C1 segment of cervical spinal cord (tissue), 14 donors: ENCODE measurements around the gene PLA2G15.
A peak's percentile ranks its signal among the peaks of the same experiment; 100 is the strongest.

Source experiments
- DNase-seq, 14 donors: peaks; one replicate each; lab custom pipeline; 2025; lab: John Stamatoyannopoulos, UW

The PLA2G15 gene

DNA sequence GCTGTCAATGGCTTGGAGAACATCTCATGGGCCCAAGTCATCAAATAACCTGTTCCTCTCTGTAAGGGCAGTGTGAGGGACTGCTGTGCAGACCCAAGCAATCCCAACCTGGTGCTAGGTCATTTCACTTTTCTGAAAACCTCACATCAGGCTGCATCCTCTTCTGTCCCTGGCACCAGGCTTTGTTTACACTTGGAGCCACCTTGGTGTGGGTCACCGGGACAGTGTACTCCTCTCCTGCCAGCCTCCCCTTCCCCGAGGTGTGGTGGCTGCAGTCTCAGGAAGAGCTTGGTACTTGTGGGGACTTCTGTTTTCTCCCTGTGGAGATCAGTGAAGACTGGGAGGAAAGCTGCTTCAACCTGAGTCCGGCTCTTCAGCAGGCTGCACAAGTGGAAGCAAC, 53.1 kb downstream of the PLA2G15 start:
- no peak for DNase-seq

DNA sequence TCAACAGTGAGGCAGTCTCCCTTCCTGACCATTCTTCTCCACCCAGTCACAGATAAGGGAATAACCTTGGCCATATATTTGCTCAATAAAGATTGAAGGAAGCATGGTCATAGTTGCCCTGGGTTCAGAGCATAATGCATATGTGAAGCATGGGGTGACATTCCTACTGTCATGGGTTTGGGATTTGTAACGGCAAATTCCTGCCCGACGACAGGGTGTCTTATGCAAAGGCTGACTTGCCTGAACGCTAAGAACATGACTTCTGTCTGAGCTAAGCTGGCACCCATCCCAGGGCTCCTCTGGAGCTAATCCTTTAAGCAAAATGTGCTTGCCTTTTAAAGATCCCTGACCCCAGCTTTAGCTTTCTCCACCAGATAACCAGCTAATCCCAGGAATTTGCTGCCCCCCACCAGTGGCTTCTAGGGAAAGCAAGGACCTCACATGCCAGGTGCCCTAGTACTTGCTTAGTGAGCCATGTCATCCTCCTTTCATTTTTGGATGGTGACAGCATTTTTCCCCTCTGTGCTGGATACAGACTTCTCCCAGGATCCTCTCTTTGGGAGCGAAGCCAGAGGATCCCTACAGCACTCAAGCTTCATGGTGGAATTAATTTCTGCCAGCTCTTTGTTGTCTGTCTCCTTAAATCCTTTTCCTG, 53.9 kb downstream of the PLA2G15 start:
- DNase-seq, result peak in 3 of 14 donors; percentile 17 to 84 (median 39)

DNA sequence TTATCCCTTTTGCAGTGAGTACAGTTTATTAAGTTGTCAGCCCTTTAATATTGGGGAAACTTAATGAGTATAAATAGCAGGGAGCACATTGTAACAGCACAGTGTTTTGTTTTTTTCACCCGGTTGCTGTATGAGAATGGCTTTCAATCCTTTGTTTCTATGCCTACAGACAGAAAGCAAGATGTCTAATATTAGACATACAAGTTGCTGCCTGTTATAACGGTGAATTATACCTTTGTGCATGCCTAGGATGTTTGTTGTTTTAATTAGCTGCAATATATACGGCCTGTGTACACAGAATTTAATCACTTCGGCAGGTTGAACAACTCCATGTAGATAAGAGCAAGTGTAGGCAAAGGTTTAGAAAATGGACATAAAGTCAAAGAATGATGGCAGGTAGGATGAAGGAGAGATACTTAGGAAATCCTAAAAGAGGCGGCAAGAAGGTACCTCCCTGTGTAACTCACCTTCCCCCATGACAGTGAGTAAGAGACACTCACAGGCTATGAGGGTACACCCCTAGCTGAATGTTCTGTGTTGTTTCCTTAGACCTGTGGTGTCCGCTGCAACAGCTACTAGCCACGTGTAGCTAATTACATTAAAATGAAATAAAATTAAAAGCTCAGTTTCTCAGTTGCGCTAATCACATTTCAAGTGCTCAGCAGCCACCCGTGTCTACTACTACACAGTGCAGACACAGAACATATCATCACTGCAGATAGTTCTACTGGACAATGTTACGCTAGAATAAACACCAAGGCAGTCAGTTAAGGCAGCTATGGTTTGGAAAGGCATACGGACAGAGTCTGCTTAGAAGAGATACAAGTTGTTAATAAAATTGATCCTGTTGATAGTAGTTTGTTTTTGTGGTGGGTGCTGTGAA, 54.6 kb downstream of the PLA2G15 start:
- no peak for DNase-seq

DNA sequence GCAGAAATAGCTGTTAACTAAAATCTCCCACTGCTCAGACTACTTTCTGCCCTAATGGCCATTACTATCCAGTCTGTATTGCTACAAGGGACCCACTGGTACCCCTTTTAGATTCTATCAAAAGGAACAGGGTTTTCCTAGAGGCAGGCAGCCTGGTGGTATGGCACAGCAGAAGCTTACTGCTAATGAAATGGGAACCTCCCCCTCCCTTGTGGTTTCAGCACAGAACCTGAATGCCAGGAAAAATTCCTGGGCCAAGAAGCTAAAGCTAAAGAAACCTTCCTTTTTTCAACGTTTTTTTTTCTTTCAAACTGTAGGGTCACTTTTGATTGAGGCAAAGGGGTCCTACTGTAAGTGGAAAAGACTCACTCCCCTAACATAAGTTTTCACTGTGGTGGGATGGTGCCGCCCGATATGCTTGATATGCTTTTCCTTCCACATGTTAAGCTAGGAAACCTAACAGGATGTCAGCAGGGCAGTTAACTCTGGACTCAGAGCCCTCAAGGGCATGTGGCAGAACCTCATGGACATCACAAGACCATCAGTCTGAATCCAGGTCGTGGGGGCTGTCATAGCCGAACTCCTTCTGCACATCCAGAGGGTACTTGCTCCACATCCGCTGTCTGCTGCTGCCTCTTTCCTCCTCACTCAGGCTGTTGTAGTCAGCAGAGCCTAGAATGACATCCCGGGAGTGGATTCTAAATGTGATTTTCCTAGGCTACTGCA, 55.7 kb downstream of the PLA2G15 start:
- DNase-seq, result no peak

DNA sequence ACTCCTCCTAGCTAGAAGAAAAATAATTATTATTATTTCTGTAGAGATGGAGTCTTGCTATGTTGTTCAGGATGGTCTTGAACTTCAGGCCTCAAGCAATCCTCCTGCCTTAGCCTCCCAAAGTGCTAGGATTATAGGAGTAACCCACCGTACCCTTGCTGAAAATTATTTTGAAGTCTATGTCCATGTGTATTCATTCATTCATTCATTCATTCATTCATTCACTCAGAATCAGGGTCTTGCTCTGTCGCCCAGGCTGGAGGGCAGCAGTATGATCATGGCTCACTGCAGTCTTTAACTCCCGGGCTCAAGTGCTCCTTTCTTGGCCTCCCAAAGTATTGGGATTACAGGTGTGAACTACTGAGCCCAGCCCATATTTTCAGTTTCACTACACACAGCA, 61.5 kb downstream of the PLA2G15 start:
- no peak for DNase-seq

DNA sequence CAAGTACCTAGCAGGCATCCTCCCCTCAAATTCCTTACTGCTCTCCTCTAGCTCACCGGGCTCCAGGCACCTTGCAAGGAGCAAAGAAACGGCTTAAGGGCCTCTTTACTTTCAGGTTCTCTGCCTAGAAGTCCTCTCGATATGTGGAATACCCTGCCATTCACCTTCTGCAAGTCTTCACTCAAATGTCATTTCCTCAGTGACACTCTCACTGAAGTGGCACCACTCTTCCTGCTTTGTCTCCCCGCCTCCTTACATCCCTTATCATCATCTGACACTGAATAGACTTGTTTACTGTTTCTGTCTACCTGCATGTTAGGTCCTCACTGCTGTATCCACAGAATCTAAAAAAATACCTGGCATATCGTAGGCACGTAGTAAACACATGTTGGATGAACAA, 64.6 kb downstream of the PLA2G15 start:
- no peak for DNase-seq

DNA sequence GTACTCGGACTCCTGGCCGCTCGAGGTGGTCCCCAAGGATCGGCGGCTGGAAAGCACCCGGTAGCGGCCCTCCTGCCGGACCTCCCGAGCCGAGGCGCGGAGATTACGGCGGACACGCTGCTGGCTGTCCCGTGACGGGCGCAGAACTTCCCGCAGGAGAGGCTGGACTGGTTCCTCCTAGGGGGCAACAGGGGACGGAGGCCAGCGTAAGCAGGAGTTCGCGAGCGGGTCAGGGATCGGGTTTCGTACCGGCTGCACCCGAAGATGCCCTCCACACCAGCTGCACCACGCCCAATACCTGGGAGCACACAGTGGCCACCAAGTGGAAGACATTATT, 65.2 kb downstream of the PLA2G15 start:
- DNase-seq, result no peak
